A673 (cell line): ENCODE data around the gene KXD1.

Experiments
- EZH2 ChIP-seq: fragments of 200-600 bp; sonication (generic); IDR thresholded peaks from 2 replicates; pipeline ENCODE4 v1.6.1; 2017; ENCODE audit warnings: borderline replicate concordance, low read depth, mild to moderate bottlenecking, mixed read lengths, antibody characterized with exemption, low read length; ENCODE audit not compliant: poor library complexity, severe bottlenecking
- TF ChIP-seq, protein P1 (sequence below): fragments of 300-800, 200-600 bp; sonication (generic); conservative IDR thresholded peaks from 2 replicates; pipeline ENCODE4 v1.5.1; 2017; ENCODE audit warnings: low read depth, mild to moderate bottlenecking, antibody characterized with exemption, low read length, moderate library complexity, mixed read lengths

DNA sequence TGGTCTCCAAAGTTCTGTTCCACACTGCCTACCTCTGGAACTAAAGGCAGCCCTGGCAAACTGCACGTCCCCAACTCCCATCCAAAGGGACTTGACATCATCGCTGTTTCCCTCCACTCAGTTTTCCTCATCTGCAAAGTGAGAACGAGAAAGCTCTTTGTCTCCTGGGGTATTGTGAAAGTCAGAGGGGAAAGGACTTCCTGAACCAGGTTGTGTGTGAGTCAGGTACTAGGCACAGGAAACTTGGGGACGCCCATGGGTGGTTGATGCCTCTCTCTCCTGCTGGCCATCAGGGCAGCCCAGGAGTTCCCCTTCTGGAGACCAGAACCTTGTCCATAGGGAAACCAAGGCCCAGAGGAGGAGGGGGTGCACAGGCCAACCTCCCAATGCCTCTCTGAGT lies 44.2 kb downstream of the KXD1 start:
- TF ChIP-seq, protein P1, sequence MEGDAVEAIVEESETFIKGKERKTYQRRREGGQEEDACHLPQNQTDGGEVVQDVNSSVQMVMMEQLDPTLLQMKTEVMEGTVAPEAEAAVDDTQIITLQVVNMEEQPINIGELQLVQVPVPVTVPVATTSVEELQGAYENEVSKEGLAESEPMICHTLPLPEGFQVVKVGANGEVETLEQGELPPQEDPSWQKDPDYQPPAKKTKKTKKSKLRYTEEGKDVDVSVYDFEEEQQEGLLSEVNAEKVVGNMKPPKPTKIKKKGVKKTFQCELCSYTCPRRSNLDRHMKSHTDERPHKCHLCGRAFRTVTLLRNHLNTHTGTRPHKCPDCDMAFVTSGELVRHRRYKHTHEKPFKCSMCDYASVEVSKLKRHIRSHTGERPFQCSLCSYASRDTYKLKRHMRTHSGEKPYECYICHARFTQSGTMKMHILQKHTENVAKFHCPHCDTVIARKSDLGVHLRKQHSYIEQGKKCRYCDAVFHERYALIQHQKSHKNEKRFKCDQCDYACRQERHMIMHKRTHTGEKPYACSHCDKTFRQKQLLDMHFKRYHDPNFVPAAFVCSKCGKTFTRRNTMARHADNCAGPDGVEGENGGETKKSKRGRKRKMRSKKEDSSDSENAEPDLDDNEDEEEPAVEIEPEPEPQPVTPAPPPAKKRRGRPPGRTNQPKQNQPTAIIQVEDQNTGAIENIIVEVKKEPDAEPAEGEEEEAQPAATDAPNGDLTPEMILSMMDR: no peak
- no peak for TF ChIP-seq EZH2
